PC-3 (cell line): ENCODE results near the gene ABCG2. TPM values are rescaled to one million over a fixed set of nuclear protein-coding genes. Genes with fewer than 3 reads are reported as not detected.

Experiments
- ATAC-seq: fragments of 200-7000 bp; cut with Tn5 transposase; 2 replicates; pipeline ENCODE4 v1.9.1; 2020; ENCODE audit warnings: mild to moderate bottlenecking, moderate library complexity
- BruUV-seq: library from RNA; stranded (reverse); fragments of 400-500 nt; replicated peaks from 2 replicates; lab custom pipeline; 2021; lab: Mats Ljungman, UMichigan
- CTCF ChIA-PET: fragments of 300-600 bp; sonication (Branson Sonifier 250); formaldehyde crosslinking; loops from one replicate; lab custom pipeline; 2022; ENCODE audit warnings: antibody characterized with exemption; lab: Charles Lee
- POLR2A ChIA-PET: fragments of 300-600 bp; sonication (Branson Sonifier 250); formaldehyde crosslinking; loops from one replicate; lab custom pipeline; 2022; ENCODE audit warnings: antibody characterized with exemption; ENCODE audit not compliant: unreplicated experiment; lab: Charles Lee
- DNase-seq: peaks from one replicate; pipeline ENCODE4 v3.0.0-alpha.2; 2015
- H2AFZ ChIP-seq: fragments of 300-600 bp; sonication (generic); 2 replicates; pipeline ENCODE4 v1.6.0; 2016; ENCODE audit warnings: antibody characterized with exemption, low read length
- H3F3A ChIP-seq: fragments of 300-600 bp; sonication (generic); one replicate; pipeline ENCODE4 v1.6.0; 2017; ENCODE audit warnings: antibody characterized with exemption, low read length, control low read depth, mild to moderate bottlenecking; ENCODE audit not compliant: unreplicated experiment
- H3K27ac ChIP-seq: fragments of 300-600 bp; sonication (generic); 2 replicates; pipeline ENCODE4 v1.5.1; 2016; ENCODE audit warnings: mild to moderate bottlenecking, low read length
- H3K27me3 ChIP-seq: fragments of 300-600 bp; sonication (generic); 2 replicates; pipeline ENCODE4 v1.6.1; 2016; ENCODE audit warnings: low read length, mixed read lengths
- H3K36me3 ChIP-seq: fragments of 300-600 bp; sonication (generic); 2 replicates; pipeline ENCODE4 v1.6.1; 2016; ENCODE audit warnings: low read depth, mixed run types, low read length, mixed read lengths
- H3K4me1 ChIP-seq: fragments of 300-600 bp; sonication (generic); 2 replicates; pipeline ENCODE4 v1.5.1; 2016; ENCODE audit warnings: low read length; ENCODE audit not compliant: insufficient read depth
- H3K4me2 ChIP-seq: fragments of 300-600 bp; sonication (generic); 2 replicates; pipeline ENCODE4 v1.6.0; 2016; ENCODE audit warnings: low read length
- H3K4me3 ChIP-seq: fragments of 300-600 bp; sonication (generic); 2 replicates; pipeline ENCODE4 v1.5.1; 2016; ENCODE audit warnings: mild to moderate bottlenecking, low read length, mixed read lengths
- H3K79me2 ChIP-seq: fragments of 300-600 bp; sonication (generic); 2 replicates; pipeline ENCODE4 v1.6.1; 2017; ENCODE audit warnings: low read length, mixed read lengths
- H3K9ac ChIP-seq: fragments of 300-600 bp; sonication (generic); 2 replicates; pipeline ENCODE4 v1.6.0; 2016; ENCODE audit warnings: mild to moderate bottlenecking, low read length
- H3K9me2 ChIP-seq: fragments of 300-600 bp; sonication (generic); replicated peaks from 2 replicates; pipeline ENCODE4 v1.6.1; 2016; ENCODE audit warnings: mixed run types, low read length, mixed read lengths
- H3K9me3 ChIP-seq: fragments of 300-600 bp; sonication (generic); 2 replicates; pipeline ENCODE4 v1.6.1; 2016; ENCODE audit warnings: low read length, mixed read lengths
- H4K20me1 ChIP-seq: fragments of 300-600 bp; sonication (generic); 2 replicates; pipeline ENCODE4 v1.6.1; 2016; ENCODE audit warnings: low read length, mixed read lengths
- CTCF ChIP-seq: fragments of 300-600 bp; sonication (generic); conservative IDR thresholded peaks from 2 replicates; pipeline ENCODE4 v1.5.1; 2017; ENCODE audit warnings: antibody characterized with exemption, low read depth, mild to moderate bottlenecking, low read length
- EZH2 ChIP-seq: fragments of 300-600 bp; sonication (generic); IDR thresholded peaks from one replicate; pipeline ENCODE4 v1.6.1; 2017; ENCODE audit warnings: antibody characterized with exemption, mild to moderate bottlenecking, low read length; ENCODE audit not compliant: unreplicated experiment
- EZH2phosphoT487 ChIP-seq: fragments of 300-600 bp; sonication (generic); IDR thresholded peaks from 2 replicates; pipeline ENCODE4 v1.6.1; 2018; ENCODE audit warnings: mild to moderate bottlenecking, antibody characterized with exemption, low read length, borderline replicate concordance
- intact Hi-C: fragments of 100-400 bp; cut with micrococcal nuclease; formaldehyde crosslinking; loops from 2 replicates; pipeline ENCODE4 v1.9.0; 2023
- total RNA-seq: library from RNA; depleted of rRNA; stranded (reverse); fragments of >200 nt; gene quantifications from 2 replicates; pipeline ENCODE4 v1.2.3, GENCODE V29; 2014

ABCG2 gene
- total RNA-seq, 1 experiment from 2014 or later, result not detected

GRCh38 chr4:88097301-88097700, 61.1 kb downstream of the ABCG2 start:
- Histone ChIP-seq H3K27ac (no peak overlapping the region; the same call in 1 of the 2 replicates), H4K20me1 (no peaks in the 10 kb centered on the region), H3K4me2 (no peak overlapping the region), H3F3A (no peaks in the 10 kb centered on the region), H3K9ac (no peak overlapping the region), H3K36me3 (no peaks in the 10 kb centered on the region), H3K4me3 (no peak overlapping the region), H3K4me1 (peaks cover 11% of the 10 kb centered on the region), H2AFZ (no peak overlapping the region), H3K9me2 (no peaks in the 10 kb centered on the region), H3K79me2 (no peaks in the 10 kb centered on the region), H3K27me3 (no peaks in the 10 kb centered on the region), H3K9me3 (no peaks in the 10 kb centered on the region)
- DNase-seq (no peak), ATAC-seq (no peak)
- intact Hi-C loops, result no loop called here
- BruUV-seq, result no TSS peak
- TF ChIP-seq CTCF (no peak), EZH2 (no peak), EZH2phosphoT487 (no peak)
- ChIA-PET CTCF (no interaction called here), POLR2A (no interaction called here)

- H3K27ac ChIP-seq, result no peak overlapping the region
- H4K20me1 ChIP-seq, result no peaks in the 10 kb centered on the region
- DNase-seq (no peak), ATAC-seq (no peak)
- intact Hi-C loops, result no loop called here
- no peaks in the 10 kb centered on the region for H3K27me3 ChIP-seq
- H3K79me2 ChIP-seq, result no peaks in the 10 kb centered on the region
- no peak overlapping the region for H3K9ac ChIP-seq
- H3K4me2 ChIP-seq, result no peak overlapping the region
- no peak overlapping the region for H3K4me3 ChIP-seq
- ChIA-PET CTCF (no interaction called here), POLR2A (no interaction called here)
- no peaks in the 10 kb centered on the region for H3K9me3 ChIP-seq
- H3F3A ChIP-seq, result no peaks in the 10 kb centered on the region
- H3K9me2 ChIP-seq, result no peaks in the 10 kb centered on the region
- no TSS peak for BruUV-seq
- H2AFZ ChIP-seq, result no peak overlapping the region
- H3K4me1 ChIP-seq, result peaks cover 11% of the 10 kb centered on the region
- no peak for TF ChIP-seq CTCF
- no peak for TF ChIP-seq EZH2phosphoT487
- no peak for TF ChIP-seq EZH2
- H3K36me3 ChIP-seq, result no peaks in the 10 kb centered on the region
These were observed 64.6 kb downstream of the ABCG2 start for GRCh38 chr4:88093874-88094273.

- no peaks in the 10 kb centered on the region for H4K20me1 ChIP-seq
These were observed 67.1 kb downstream of the ABCG2 start for GRCh38 chr4:88091378-88091777.

More at GRCh38 chr4:88091378-88091777, 67.1 kb downstream of the ABCG2 start:
- H2AFZ ChIP-seq, result no peak overlapping the region
- intact Hi-C loops, result no loop called here
- no TSS peak for BruUV-seq
- DNase-seq (no peak), ATAC-seq (no peak)
- H3F3A ChIP-seq, result no peaks in the 10 kb centered on the region
- no peaks in the 10 kb centered on the region for H3K4me1 ChIP-seq
- H3K36me3 ChIP-seq, result no peaks in the 10 kb centered on the region
- no peaks in the 10 kb centered on the region for H3K79me2 ChIP-seq
- POLR2A ChIA-PET, result no interaction called here
- no peaks in the 10 kb centered on the region for H3K9me2 ChIP-seq
- H3K9me3 ChIP-seq, result no peaks in the 10 kb centered on the region
- H3K4me2 ChIP-seq, result no peak overlapping the region
- no peaks in the 10 kb centered on the region for H3K27me3 ChIP-seq
- no peak overlapping the region for H3K9ac ChIP-seq
- H3K4me3 ChIP-seq, result no peak overlapping the region
- H3K27ac ChIP-seq, result no peak overlapping the region
- CTCF ChIA-PET, result no interaction called here
- TF ChIP-seq CTCF, result no peak
- TF ChIP-seq EZH2, result no peak
- TF ChIP-seq EZH2phosphoT487, result no peak
